K562 (cell line): ENCODE data around the gene STOML3.

Experiments
- PHF8 ChIP-seq: fragments of 200-600 bp; sonication (generic); IDR thresholded peaks from 2 replicates; pipeline ENCODE4 v1.6.1; 2012; ENCODE audit warnings: mixed run types, mild to moderate bottlenecking, inconsistent platforms, low read length, moderate library complexity, borderline replicate concordance
- RBM17 ChIP-seq: fragments of 200-400 bp; formaldehyde crosslinking; IDR thresholded peaks from 2 replicates; pipeline ENCODE4 v1.6.1; 2017; ENCODE audit warnings: low read depth, mild to moderate bottlenecking, low read length, borderline replicate concordance
- ZNF140 ChIP-seq: fragments of 250-450 bp; sonication (Bioruptor Pico); IDR thresholded peaks from 2 replicates; pipeline ENCODE4 v1.8.0; 2021; ENCODE audit warnings: moderate library complexity, mild to moderate bottlenecking, inconsistent platforms

DNA sequence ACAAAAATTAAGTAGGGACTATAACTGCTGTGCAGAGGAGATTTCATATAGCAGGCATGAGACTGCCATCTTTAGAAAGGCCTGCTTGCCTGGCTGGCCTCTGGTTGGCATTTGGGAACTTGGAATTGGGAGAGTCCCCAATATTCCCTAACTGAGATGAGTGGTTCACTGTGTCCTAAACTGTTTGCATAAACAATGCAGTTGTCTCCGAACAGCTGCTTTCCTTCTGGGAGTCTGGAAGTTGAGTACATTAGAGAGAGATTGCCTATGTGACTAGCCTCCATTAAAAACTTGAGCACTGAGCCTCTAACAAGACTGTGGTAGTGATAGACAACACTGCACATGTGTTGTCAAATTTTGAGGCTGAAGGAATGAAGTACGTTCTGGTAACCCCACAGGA, 47.4 kb downstream of the STOML3 start:
- no peak for TF ChIP-seq ZNF140 (CRISPR knock-in tag)
- no peak for TF ChIP-seq RBM17
- no peak for TF ChIP-seq PHF8
